HepG2 (cell line): Measurements from ENCODE around the gene RSAD2. TPM values are rescaled to one million over a fixed set of nuclear protein-coding genes. Genes with fewer than 3 reads are reported as not detected.

ENCODE experiments used
- ATAC-seq: fragments of 200-7000 bp; cut with Tn5 transposase; 3 replicates; pipeline ENCODE4 v1.9.1; 2020; ENCODE audit warnings: mild to moderate bottlenecking, moderate library complexity
- BruUV-seq: library from RNA; stranded (reverse); fragments of 400-500 nt; replicated peaks from 2 replicates; lab custom pipeline; 2021; lab: Mats Ljungman, UMichigan
- CTCF ChIA-PET: fragments of 300-600 bp; formaldehyde crosslinking; extraction: SDS; loops from one replicate; lab custom pipeline; 2021; ENCODE audit warnings: low total read pairs, inconsistent platforms, low intra/inter-chr PET ratio; lab: Yijun Ruan, JAX
- POLR2A ChIA-PET: fragments of 350-600 bp; sonication (Branson Sonifier 250); formaldehyde crosslinking; loops from one replicate; lab custom pipeline; 2020; ENCODE audit warnings: antibody characterized with exemption, inconsistent platforms; lab: Yijun Ruan, JAX
- DNase-seq: peaks from one replicate; pipeline ENCODE4 v3.0.0-alpha.2; 2015; ENCODE audit warnings: low spot score
- FAIRE-seq: peaks from 3 replicates; lab custom pipeline; 2011; peaks lifted over from hg19 to GRCh38; lab: Jason Lieb, UNC
- H2AFZ ChIP-seq: one replicate; pipeline ENCODE4 v1.6.1; 2011; ENCODE audit warnings: low read length, inconsistent platforms
- H3K27ac ChIP-seq: fragments of 300-600 bp; 3 replicates; pipeline ENCODE4 v1.8.0; 2011; ENCODE audit warnings: mixed run types, mild to moderate bottlenecking, mixed read lengths, low read length, inconsistent platforms; ENCODE audit not compliant: insufficient read depth; ENCODE audit errors: extremely low read length
- H3K27me3 ChIP-seq, 2 experiments: fragments of 200-600 bp in 1 of 2; 2 replicates in 1 of 2; 3 replicates in 1 of 2; pipeline versions ENCODE4 v1.6.0 to v1.8.0; 2011; ENCODE audit warnings: low read length in 2 of 2, mild to moderate bottlenecking in 2 of 2, moderate library complexity in 2 of 2, inconsistent platforms in 1 of 2; ENCODE audit not compliant: insufficient read depth in 2 of 2, control insufficient read depth in 1 of 2
- H3K36me3 ChIP-seq, 2 experiments: fragments of 200-600 bp in 1 of 2; replicated peaks in 1 of 2; 2 replicates in 1 of 2; 3 replicates in 1 of 2; pipeline versions ENCODE4 v1.5.1 to v1.8.0; 2011; ENCODE audit warnings: low read length in 2 of 2, inconsistent platforms in 1 of 2; ENCODE audit not compliant: insufficient read depth in 2 of 2, control insufficient read depth in 1 of 2
- H3K4me1 ChIP-seq: 2 replicates; pipeline ENCODE4 v1.5.1; 2012; ENCODE audit warnings: low read length, inconsistent platforms; ENCODE audit not compliant: insufficient read depth
- H3K4me2 ChIP-seq: 2 replicates; pipeline ENCODE4 v1.6.0; 2011; ENCODE audit warnings: low read depth, low read length, inconsistent platforms
- H3K4me3 ChIP-seq, 3 experiments: fragments of 200-600 bp in 1 of 3; sonication (generic), shearing (Covaris generic) in 1 of 3; replicated peaks in 1 of 3; 2 replicates each; pipeline ENCODE4 v1.5.1; 2011 to 2016; ENCODE audit warnings: low read length in 3 of 3, inconsistent platforms in 2 of 3, low read depth in 2 of 3, mild to moderate bottlenecking in 2 of 3, control low read depth in 1 of 3, mixed read lengths in 1 of 3; ENCODE audit not compliant: insufficient read depth in 1 of 3
- H3K79me2 ChIP-seq: one replicate; pipeline ENCODE4 v1.6.1; 2011; ENCODE audit warnings: low read length, inconsistent platforms; ENCODE audit not compliant: insufficient read depth
- H3K9ac ChIP-seq: 2 replicates; pipeline ENCODE4 v1.6.0; 2011; ENCODE audit warnings: mild to moderate bottlenecking, low read depth, low read length, inconsistent platforms; ENCODE audit not compliant: insufficient read depth
- H3K9me3 ChIP-seq: 2 replicates; pipeline ENCODE4 v1.5.1; 2012; ENCODE audit warnings: mild to moderate bottlenecking, low read length
- H4K20me1 ChIP-seq: 2 replicates; pipeline ENCODE4 v1.6.0; 2011; ENCODE audit warnings: inconsistent platforms, mild to moderate bottlenecking, low read length, moderate library complexity; ENCODE audit not compliant: insufficient read depth
- CSRNP1 ChIP-seq: sonication (generic); formaldehyde crosslinking; IDR thresholded peaks from 2 replicates; pipeline ENCODE4 v1.8.1; 2023; ENCODE audit warnings: mild to moderate bottlenecking, missing genetic modification reagents
- FOXP1 ChIP-seq, 2 experiments: fragments of 450-650 bp in 1 of 2; IDR thresholded peaks; 2 replicates each; pipeline ENCODE4 v1.6.1; 2017 to 2018; ENCODE audit warnings: antibody characterized with exemption in 1 of 2
- NR2F1 ChIP-seq, 2 experiments: fragments of 450-650 bp in 1 of 2; formaldehyde crosslinking in 1 of 2; IDR thresholded peaks; 2 replicates each; pipeline versions ENCODE4 v1.5.0 to v1.6.1; 2016 to 2020; ENCODE audit warnings: mild to moderate bottlenecking in 1 of 2, missing compliant biosample characterization in 1 of 2, missing genetic modification reagents in 1 of 2, moderate library complexity in 1 of 2
- NR3C1 ChIP-seq: sonication (generic); formaldehyde crosslinking; IDR thresholded peaks from 2 replicates; pipeline ENCODE4 v1.4.0; 2020; ENCODE audit warnings: missing genetic modification reagents
- SETDB1 ChIP-seq: sonication (generic); formaldehyde crosslinking; IDR thresholded peaks from 2 replicates; pipeline ENCODE4 v1.5.1; 2020; ENCODE audit warnings: missing genetic modification reagents, mild to moderate bottlenecking, borderline replicate concordance
- YY1 ChIP-seq: IDR thresholded peaks from 2 replicates; pipeline ENCODE4 v1.6.1; 2011; ENCODE audit warnings: low read length, low read depth, moderate library complexity, mild to moderate bottlenecking; ENCODE audit not compliant: insufficient read depth, insufficient replicate concordance
- WGBS: methylation state at CpG from one replicate; pipeline ENCODE4 v1.1.6; 2017; ENCODE audit warnings: low lambda C conversion rate; 5-methylcytosine and 5-hydroxymethylcytosine counted together
- in situ Hi-C: cut with HindIII; loops from 2 replicates; pipeline ENCODE4 v1.10.0; 2017; ENCODE audit warnings: low pct_unique_long_range_greater_than_20kb; ENCODE audit not compliant: extremely low pct_ligation_motif_present
- intact Hi-C: fragments of 100-400 bp; cut with micrococcal nuclease; formaldehyde crosslinking; loops from one replicate; pipeline ENCODE4 v1.10.0; 2022; ENCODE audit not compliant: unreplicated experiment
- polyA plus RNA-seq, 8 experiments: library from polyadenylated mRNA; depleted of rRNA in 3 of 8; stranded (reverse) in 7 of 8; unstranded in 1 of 8; fragments of >200 nt; fragmentation: Illumina TruSeq in 4 of 8; extraction: Trizol in 4 of 8; gene quantifications; 2 replicates each; pipeline versions ENCODE4 v1.2.1 to v1.2.3, GENCODE V29; 2011 to 2016; ENCODE audit warnings: low read depth in 4 of 8, missing spikeins in 1 of 8, mixed read lengths in 1 of 8; ENCODE audit not compliant: insufficient read depth in 1 of 8
- total RNA-seq, 5 experiments: library from RNA; depleted of rRNA; stranded (reverse); fragments of >200 nt; fragmentation: Illumina TruSeq; extraction: Trizol; gene quantifications; 2 replicates each; pipeline ENCODE4 v1.2.3, GENCODE V29; 2016; ENCODE audit warnings: low read depth in 1 of 5
- TF ChIP-seq, protein P1 (sequence below): sonication (generic); formaldehyde crosslinking; IDR thresholded peaks from 2 replicates; pipeline ENCODE4 v1.4.0; 2020; ENCODE audit warnings: low read depth, missing genetic modification reagents
- TF ChIP-seq, protein P2 (sequence below): sonication (generic); formaldehyde crosslinking; IDR thresholded peaks from 2 replicates; pipeline ENCODE4 v1.9.0; 2021; ENCODE audit warnings: mild to moderate bottlenecking, missing genetic modification reagents

Gene RSAD2
- total and polyA plus RNA-seq, 2 of the 13 experiments (the other 11 are each of a cell fraction or from before 2014, with no cell fraction given): 0.11 TPM; not detected in 1

- TF ChIP-seq, protein P1, sequence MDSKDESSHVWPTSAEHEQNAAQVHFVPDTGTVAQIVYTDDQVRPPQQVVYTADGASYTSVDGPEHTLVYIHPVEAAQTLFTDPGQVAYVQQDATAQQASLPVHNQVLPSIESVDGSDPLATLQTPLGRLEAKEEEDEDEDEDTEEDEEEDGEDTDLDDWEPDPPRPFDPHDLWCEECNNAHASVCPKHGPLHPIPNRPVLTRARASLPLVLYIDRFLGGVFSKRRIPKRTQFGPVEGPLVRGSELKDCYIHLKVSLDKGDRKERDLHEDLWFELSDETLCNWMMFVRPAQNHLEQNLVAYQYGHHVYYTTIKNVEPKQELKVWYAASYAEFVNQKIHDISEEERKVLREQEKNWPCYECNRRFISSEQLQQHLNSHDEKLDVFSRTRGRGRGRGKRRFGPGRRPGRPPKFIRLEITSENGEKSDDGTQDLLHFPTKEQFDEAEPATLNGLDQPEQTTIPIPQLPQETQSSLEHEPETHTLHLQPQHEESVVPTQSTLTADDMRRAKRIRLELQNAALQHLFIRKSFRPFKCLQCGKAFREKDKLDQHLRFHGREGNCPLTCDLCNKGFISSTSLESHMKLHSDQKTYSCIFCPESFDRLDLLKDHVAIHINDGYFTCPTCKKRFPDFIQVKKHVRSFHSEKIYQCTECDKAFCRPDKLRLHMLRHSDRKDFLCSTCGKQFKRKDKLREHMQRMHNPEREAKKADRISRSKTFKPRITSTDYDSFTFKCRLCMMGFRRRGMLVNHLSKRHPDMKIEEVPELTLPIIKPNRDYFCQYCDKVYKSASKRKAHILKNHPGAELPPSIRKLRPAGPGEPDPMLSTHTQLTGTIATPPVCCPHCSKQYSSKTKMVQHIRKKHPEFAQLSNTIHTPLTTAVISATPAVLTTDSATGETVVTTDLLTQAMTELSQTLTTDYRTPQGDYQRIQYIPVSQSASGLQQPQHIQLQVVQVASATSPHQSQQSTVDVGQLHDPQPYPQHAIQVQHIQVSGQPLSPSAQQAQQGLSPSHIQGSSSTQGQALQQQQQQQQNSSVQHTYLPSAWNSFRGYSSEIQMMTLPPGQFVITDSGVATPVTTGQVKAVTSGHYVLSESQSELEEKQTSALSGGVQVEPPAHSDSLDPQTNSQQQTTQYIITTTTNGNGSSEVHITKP (CRISPR knock-in tag): no peak
- TF ChIP-seq CSRNP1 (CRISPR knock-in tag): no peak
These were observed 43.8 kb downstream of the RSAD2 start (continued) for GRCh38 chr2:6921321-6921922.

- CTCF ChIA-PET: interaction anchor here (0.9 kb wide), 1 partner anchor 122 kb away, joined by 3 read pairs; no protein-coding TSS in a partner anchor
- in situ Hi-C loops: no loop called here
- peak; percentile 78 for FAIRE-seq
- TF ChIP-seq SETDB1 (CRISPR knock-in tag) (no peak), NR2F1 (CRISPR knock-in tag; IDR thresholded peaks at IDR 0.05) (peak; percentile 38 to 53; a peak in 2 of 4 replicates), FOXP1 (IDR thresholded peaks at IDR 0.05) (peak; percentile 27; the same call in 1 of the 2 replicates), FOXP1 (CRISPR knock-in tag; IDR thresholded peaks at IDR 0.05) (peak; percentile 75; the same call in 1 of the 2 replicates), YY1 (peak; percentile 24), NR3C1 (CRISPR knock-in tag) (no peak)
- TF ChIP-seq, protein P2, sequence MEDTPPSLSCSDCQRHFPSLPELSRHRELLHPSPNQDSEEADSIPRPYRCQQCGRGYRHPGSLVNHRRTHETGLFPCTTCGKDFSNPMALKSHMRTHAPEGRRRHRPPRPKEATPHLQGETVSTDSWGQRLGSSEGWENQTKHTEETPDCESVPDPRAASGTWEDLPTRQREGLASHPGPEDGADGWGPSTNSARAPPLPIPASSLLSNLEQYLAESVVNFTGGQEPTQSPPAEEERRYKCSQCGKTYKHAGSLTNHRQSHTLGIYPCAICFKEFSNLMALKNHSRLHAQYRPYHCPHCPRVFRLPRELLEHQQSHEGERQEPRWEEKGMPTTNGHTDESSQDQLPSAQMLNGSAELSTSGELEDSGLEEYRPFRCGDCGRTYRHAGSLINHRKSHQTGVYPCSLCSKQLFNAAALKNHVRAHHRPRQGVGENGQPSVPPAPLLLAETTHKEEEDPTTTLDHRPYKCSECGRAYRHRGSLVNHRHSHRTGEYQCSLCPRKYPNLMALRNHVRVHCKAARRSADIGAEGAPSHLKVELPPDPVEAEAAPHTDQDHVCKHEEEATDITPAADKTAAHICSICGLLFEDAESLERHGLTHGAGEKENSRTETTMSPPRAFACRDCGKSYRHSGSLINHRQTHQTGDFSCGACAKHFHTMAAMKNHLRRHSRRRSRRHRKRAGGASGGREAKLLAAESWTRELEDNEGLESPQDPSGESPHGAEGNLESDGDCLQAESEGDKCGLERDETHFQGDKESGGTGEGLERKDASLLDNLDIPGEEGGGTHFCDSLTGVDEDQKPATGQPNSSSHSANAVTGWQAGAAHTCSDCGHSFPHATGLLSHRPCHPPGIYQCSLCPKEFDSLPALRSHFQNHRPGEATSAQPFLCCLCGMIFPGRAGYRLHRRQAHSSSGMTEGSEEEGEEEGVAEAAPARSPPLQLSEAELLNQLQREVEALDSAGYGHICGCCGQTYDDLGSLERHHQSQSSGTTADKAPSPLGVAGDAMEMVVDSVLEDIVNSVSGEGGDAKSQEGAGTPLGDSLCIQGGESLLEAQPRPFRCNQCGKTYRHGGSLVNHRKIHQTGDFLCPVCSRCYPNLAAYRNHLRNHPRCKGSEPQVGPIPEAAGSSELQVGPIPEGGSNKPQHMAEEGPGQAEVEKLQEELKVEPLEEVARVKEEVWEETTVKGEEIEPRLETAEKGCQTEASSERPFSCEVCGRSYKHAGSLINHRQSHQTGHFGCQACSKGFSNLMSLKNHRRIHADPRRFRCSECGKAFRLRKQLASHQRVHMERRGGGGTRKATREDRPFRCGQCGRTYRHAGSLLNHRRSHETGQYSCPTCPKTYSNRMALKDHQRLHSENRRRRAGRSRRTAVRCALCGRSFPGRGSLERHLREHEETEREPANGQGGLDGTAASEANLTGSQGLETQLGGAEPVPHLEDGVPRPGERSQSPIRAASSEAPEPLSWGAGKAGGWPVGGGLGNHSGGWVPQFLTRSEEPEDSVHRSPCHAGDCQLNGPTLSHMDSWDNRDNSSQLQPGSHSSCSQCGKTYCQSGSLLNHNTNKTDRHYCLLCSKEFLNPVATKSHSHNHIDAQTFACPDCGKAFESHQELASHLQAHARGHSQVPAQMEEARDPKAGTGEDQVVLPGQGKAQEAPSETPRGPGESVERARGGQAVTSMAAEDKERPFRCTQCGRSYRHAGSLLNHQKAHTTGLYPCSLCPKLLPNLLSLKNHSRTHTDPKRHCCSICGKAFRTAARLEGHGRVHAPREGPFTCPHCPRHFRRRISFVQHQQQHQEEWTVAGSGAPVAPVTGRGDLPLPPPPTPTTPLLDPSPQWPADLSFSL: no peak
These were observed 44.7 kb downstream of the RSAD2 start for GRCh38 chr2:6922201-6922656.

More at GRCh38 chr2:6922201-6922656, 44.7 kb downstream of the RSAD2 start:
- Histone ChIP-seq H3K9ac (peak overlapping the region; percentile 44), H3K27ac (peak overlapping the region; percentile 57), H3K36me3 (no peaks in the 10 kb centered on the region), H3K4me3 (peak overlapping the region; percentile 43 to 61 (median 45)), H3K4me1 (peaks cover 68% of the 10 kb centered on the region), H3K27me3 (no peaks in the 10 kb centered on the region), H3K4me2 (peak overlapping the region; percentile 94), H2AFZ (peak overlapping the region; percentile 8), H3K79me2 (peaks cover 21% of the 10 kb centered on the region), H4K20me1 (peaks cover 15% of the 10 kb centered on the region), H3K9me3 (no peaks in the 10 kb centered on the region)
- intact Hi-C loops: loop anchor here (5.0 kb wide), 2 partner anchors 35 to 160 kb away; no protein-coding TSS in a partner anchor
- DNase-seq: peak; percentile 84
- peak; percentile 71 for ATAC-seq
- no TSS peak for BruUV-seq
- POLR2A ChIA-PET: interaction anchor here (1.4 to 1.5 kb wide), 2 partner anchors 35 to 57 kb away, joined by 3 to 5 read pairs; partner anchors contain the start of gene CMPK2
- WGBS: 2% methylated on average over 8 of the region's 8 CpGs
